Measurements from ENCODE around the gene OR1S2.
"Not testable (repeated sequence)": the region's sequence is repeated elsewhere in the genome, so short reads cannot be mapped to it uniquely, and the experiment has no call there.

OR1S2 gene, protein sequence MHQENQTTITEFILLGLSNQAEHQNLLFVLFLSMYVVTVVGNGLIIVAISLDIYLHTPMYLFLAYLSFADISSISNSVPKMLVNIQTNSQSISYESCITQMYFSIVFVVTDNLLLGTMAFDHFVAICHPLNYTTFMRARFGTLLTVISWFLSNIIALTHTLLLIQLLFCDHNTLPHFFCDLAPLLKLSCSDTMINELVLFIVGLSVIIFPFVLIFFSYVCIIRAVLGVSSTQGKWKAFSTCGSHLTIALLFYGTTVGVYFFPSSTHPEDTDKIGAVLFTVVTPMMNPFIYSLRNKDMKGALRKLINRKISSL

DNA sequence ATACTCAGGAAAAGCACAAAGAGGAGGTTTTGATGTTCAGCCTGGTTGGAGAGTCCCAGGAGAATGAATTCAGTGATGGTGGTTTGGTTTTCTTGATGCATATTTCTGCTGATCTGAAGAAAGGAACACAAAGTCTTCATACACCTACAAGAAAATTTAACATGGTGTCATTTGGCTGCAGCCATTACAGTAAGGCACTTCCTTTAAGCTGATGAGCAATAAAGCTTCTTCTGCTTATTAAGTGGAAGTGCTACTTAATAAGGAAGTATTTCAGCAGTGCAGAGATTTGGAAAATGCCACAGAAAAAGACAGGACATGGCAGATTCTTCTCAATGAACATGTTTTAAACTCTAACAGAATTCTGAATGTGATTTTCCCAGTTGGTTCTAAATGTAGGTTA, at the start of gene OR1S2:
Gene OR1S2, minus strand, starts transcription at position 101 of the 400 bp plus-strand sequence. Its CDS starts 0 bp downstream, at position 101.
- no peak for DNase-seq

DNA sequence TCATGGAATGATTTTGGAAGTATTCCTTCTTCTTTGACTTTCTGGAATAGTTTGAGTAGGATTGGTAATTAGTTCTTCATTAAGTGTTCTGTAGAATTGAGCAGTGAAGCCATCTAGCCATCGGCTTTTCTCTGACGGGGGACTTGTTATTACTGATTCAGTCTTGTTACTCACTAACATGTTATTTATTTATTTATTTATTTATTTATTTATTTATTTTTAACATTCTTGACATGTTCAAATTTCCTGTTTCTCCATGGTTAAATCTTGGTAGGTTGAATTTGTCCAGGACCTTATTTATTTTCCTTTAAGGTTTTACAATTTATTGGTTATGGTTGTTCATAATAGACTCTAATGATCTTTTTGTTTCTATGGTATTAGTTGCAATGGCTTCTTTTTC, 40.0 kb upstream of the OR1S2 start:
- no peak for DNase-seq

DNA sequence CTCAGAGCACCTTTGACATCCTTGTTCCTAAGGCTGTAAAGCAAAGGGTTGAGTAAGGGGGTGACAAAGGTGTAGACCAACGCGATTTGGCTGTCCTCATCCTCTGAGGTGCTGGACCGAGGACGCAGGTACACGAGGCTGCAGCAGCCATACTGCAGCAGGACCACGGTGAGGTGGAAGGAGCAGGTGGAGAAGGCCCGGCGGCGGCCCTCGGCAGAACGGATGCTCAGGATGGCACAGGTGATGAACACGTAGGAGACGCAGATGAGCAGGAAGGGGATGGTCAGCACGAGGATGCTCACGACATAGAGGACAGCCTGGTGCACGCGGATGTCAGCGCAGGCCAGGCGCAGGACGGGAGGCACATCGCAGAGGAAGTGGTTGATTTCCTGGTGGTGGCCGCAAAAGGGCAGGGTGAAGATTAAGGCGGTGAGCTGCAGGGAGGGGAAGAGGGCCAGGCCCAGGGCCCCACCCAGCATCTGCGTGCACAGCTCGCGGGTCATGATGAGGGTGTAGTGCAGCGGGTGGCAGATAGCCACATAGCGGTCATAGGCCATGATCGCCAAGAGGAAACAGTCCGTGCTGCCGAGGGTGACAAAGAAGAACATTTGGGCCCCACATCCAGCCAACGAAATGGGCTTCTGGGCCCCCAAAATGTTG, 24.1 kb upstream of the OR1S2 start:
- DNase-seq = no peak

DNA sequence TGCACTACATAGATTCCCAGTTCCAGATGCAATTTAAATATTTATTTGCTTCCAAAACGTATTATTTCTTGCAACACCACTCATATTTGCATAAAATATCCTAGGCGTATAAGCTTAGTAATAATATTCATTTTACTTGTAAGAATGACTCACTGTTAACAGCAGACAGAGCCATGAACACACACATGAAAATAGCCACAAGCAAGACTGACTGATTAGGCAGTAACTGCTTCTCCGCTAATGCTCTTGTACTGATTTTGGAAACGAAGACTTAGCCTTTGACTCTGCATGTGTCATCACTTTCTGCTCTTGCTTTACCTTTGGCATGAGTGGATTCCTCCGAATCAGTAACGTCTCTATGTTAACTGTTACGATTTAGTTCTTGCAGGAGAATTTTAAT, 18.8 kb upstream of the OR1S2 start:
- DNase-seq = no peak

DNA sequence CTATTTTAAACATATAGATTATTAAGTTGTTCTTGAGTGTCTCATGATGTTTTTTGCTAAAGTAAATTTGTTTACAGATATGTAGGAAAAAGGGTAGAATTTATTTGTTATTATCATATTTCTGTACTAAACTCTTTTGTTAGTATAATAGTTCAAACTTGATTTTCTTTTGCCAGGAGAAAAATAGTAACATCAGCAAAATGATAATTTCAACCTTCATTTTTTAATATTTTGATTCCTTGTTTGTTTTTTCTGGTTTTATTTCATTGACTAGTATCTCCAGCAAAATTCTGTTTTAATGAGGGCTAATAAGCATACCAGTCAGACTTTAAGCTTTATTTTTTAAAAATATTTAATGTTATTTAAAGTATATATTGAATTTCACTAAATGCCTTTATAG, 12.5 kb upstream of the OR1S2 start:
- DNase-seq = no peak

DNA sequence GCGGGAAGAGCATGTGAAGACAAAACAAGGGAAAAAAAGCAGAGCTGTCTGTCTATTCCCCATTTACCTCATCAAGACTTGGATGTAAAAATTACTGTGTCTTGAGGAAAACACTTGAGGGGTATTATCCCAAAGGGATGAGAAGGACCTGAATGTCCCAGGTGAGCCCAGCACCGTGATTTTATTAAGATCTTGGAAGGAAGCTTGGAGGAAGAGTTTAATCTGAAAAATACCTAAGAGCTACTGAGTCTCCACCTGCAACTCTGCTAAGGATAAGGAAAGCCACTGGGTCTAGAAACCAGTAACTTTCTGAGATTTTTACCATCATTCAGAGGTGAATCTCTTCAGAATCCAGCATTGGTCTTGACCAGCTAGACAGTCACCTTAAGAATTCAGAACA, 8.5 kb upstream of the OR1S2 start, which contains the start of gene OR1S1:
Gene OR1S1, plus strand, starts transcription at position 301 of the 400 bp plus-strand sequence.
- DNase-seq = not testable (repeated sequence)

DNA sequence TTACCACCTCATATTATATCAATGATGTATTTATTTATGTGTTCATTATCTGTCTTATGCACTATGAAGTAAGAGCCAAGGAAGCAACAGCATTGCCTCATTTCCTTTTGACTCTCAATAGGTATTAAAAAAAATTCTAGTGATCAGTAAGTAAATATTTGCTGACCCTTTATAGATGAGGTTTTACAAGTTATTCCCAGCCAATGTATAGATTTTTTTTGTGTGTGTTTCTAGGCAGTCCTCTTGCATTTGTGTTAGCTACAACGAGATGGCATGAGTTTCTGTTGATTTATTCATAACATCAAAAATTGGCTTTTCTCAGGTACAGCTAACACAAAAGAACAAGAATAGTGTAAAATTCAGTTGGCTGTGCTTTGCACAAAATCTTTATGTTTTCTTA, 4.7 kb downstream of the OR1S2 start:
- no peak for DNase-seq

DNA sequence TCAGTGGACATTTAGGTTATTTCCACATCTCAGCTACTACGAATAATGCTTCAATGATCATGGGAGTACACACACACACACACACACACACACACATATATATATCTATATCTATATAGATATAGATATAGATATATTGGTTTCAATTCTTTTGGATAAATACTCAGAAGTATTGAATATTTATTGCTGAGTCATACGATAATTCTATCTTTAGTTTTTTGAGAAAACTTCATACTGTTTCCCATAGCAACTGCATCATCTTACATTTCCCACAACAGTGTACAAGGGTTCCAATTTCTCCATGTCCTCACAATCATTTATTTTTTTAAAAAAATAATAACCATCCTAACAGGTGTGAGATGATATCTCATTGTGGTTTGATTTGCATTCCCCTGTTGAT, 8.0 kb downstream of the OR1S2 start:
- no peak for DNase-seq

DNA sequence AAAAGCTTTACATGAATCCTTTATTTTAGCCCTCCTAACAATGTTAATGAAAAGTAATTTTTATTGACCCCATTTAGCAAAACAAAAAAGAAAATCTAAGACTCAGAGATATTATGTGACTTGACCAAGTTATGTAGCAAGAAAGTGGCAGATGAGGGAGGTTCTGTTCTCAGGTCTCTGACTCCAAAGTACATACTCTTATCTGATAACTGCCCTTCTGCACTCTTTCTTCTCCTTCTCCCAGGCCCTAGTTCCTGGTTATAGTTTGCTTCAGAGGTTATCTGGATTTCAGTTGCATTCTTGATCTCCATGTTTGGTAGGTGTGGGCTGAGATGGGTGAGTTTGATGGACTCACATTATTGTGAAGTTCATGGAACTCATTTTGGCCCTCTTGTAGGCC, 10.6 kb downstream of the OR1S2 start:
- no peak for DNase-seq

DNA sequence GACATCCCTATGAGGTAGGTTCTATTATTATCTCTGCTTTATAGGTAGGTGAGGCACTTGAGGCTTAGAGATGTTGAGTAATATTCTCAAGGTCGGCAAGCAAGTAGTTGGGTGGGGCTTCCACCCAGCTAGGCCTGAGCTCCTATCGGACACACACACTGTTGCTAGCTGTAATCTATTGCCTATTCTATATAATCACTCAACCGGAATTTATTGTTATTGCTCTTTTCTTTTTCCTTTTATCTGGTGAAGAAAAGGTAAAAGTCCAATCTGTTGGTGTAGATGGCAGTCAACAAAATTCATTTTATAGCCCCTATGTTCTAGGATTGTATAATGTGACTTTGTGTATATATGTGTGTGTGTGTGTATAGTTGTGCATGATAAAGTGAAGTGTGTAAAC, 11.7 kb downstream of the OR1S2 start:
- DNase-seq = no peak

DNA sequence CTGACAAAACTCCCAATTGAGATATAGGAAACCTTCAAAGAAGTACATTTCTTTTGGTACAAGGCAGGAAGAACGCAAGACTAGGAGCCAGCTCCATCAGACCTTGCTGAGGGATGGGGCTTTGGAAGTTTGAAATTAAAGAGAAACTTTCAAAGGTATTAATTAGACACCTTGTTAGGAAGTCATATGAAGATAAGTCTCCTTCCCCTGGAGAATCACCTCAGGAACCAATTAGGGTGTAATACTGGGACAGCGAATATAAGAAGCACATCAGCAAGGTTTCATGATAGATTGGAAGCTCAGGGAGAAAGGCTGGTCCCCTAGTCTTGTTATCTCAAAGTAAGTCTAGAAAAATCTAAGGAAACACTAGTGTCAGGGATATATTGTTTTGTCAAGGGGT, 15.2 kb downstream of the OR1S2 start, which contains the start of gene OR9Q2:
Gene OR9Q2, plus strand, starts transcription at position 301 of the 400 bp plus-strand sequence. CDS start 1,421 bp downstream, outside the sequence.
- DNase-seq = no peak

DNA sequence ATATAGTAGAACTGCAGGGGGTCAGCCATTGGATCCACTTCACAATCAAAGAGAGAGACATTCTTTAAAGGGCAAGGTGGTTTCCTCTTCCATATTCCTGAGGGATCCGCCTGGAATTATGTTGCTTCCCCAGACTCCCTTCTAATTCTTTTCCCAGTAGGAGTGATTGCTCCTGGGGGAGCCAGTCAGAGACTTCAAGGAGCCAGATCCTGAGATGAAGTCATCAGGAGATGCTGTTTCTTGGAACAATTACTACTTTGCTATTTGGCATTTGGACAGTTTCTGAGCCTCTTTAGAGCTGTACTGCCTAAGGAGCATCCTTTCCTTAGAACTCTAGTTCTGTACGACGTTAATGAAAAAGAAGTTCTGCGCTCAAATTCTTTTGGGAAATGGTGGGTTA, 17.0 kb downstream of the OR1S2 start:
- no peak for DNase-seq

DNA sequence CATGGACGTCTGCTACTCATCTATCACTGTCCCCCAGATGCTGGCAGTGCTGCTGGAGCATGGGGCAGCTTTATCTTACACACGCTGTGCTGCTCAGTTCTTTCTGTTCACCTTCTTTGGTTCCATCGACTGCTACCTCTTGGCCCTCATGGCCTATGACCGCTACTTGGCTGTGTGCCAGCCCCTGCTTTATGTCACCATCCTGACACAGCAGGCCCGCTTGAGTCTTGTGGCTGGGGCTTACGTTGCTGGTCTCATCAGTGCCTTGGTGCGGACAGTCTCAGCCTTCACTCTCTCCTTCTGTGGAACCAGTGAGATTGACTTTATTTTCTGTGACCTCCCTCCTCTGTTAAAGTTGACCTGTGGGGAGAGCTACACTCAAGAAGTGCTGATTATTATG, 24.3 kb downstream of the OR1S2 start:
- DNase-seq = no peak

DNA sequence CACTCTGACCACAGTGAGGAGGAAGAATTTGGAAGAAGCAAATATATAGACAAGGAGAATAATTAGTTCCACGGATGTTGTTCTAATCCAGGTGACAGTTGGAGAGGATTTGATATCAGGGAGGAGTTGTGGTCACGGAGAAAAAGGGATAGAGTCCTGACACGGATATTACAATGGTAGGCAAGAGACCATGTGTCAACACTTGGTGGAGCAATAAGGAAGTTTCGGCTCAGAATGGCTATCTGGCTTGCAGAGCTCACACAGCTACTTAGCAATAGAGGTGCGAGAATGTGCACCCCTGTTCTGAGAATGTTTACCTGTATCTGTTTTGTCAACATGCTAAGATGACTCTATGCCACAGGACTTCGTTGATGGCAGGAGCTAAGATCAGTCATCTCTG, 25.5 kb downstream of the OR1S2 start:
- no peak for DNase-seq

DNA sequence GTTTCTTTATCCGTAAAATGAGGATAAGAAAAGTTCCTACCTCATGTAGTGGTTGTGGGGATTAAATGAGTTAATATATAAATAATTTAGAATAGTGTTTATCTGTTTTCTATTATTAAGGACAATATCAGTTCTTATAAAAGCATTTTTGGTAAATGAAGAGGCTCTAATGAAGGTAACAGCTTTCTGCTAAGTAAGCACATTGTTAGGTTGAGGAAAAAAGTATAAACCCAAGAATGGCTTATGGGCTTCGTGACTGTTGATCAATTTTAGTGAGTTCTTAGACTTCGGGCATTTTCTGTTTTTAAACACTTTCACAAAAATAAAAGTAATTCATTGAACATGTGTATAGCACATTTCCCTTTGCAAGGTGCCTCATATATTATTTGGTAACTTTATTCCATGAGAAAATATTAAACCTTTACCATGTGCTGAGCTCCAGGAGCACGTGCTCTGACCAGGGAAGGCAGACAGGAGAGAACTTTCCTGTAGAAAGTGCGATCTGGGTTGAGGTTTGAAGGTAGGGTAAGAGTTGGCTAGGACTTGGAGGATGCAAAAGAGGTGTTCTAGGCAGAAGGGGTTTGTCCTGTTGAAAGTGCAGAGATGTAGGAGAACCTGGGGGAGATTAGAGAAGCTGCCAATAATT, 26.4 kb downstream of the OR1S2 start:
- DNase-seq = no peak

DNA sequence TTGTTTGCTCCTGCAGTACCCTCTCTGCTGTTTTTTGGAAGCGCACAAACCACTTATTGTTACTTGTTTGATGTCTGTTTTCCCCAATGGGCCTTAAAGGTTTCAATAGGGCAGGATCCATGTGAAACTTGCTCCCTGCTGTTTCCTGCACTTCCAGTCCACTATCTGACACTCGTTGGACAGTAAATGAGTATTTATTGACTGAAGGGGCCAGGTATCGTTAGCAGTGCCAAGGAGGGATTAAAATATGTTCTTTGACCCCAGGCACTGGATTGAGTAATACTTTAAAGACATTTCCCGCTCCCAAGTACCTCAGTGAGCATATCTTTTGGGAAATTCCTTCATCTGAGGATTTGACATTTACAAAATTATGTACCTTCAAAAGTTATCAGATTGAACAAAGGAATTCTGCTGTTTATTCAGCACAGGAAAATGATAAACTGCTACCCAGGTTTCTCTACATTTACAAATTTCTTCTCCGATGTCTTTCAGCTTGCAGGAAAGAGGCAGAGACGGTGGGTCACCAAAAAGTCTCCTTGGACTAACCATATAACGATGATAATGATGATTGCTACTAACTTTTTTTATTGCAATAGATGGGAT, 38.3 kb downstream of the OR1S2 start:
- no peak for DNase-seq

DNA sequence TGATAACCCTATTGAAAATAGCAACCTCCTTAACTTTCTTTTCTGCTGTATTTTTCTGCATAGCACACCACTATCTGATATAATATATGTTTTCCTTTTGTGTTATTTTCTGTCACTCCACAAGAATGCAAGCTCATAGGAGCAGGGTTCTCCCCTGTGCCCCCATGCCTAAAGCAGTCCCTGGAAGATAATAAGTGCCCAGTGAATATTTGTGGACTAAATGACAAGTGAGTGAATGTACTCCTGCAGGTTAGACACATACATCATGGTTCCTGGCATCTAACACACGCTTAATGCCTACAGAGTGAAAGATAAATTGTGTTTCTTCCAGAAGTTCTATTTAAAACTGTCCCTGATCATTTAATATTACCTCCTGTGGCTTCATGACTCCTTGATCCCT, 39.0 kb downstream of the OR1S2 start:
- DNase-seq = no peak

DNA sequence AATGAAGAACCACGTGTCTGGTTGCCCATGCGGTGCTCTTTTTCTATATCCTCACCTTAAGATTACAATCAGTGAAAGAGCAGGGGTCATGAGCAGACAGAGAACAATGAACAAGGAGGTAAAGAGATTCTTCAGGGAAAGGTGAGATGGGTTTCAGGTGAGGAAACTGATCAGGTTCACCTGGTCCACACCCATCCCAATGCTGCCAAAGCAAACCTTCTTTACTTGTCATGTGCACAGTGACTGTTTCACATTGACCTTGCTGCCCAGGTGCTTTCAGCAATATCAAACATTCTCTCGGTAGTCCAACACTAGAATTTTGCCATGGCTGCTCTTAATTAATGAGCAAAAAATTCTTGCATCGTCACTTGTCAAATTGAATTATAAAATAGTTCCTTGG, 39.6 kb downstream of the OR1S2 start:
- no peak for DNase-seq
